ENCODE measurements around the gene KIFC3.
"Not testable (repeated sequence)": the region's sequence is repeated elsewhere in the genome, so short reads cannot be mapped to it uniquely, and the experiment has no call there.

Gene KIFC3

DNA sequence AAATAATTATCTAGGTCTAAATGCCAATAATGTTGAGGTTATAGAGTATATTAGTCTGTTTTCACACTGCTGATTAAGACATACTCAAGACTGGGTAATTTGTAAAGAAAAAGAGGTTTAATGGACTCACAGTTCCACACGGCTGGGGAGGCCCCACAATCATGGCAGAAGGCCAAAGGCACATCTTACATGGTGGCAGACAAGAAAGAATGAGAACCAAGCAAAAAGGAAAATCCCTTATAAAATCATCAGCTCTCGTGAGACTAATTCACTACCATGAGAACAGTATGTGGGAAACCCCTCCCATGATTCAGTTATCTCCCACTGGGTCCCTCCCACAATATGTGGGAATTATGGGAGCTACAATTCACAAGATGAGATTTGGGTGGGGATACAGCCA lies 69.6 kb downstream of the KIFC3 start:
- peaks cover 20% of the 10 kb centered on the region for H3K4me1 ChIP-seq (ENCODE audit: control insufficient read depth, low read length)
- TF ChIP-seq EZH2phosphoT487 (IDR thresholded peaks at IDR 0.05; ENCODE audit: borderline replicate concordance, low read length), result no peak
- TF ChIP-seq, protein P1, sequence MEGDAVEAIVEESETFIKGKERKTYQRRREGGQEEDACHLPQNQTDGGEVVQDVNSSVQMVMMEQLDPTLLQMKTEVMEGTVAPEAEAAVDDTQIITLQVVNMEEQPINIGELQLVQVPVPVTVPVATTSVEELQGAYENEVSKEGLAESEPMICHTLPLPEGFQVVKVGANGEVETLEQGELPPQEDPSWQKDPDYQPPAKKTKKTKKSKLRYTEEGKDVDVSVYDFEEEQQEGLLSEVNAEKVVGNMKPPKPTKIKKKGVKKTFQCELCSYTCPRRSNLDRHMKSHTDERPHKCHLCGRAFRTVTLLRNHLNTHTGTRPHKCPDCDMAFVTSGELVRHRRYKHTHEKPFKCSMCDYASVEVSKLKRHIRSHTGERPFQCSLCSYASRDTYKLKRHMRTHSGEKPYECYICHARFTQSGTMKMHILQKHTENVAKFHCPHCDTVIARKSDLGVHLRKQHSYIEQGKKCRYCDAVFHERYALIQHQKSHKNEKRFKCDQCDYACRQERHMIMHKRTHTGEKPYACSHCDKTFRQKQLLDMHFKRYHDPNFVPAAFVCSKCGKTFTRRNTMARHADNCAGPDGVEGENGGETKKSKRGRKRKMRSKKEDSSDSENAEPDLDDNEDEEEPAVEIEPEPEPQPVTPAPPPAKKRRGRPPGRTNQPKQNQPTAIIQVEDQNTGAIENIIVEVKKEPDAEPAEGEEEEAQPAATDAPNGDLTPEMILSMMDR (IDR thresholded peaks at IDR 0.05; ENCODE audit: low read depth, low read length, poor library complexity, severe bottlenecking), result no peak
- H3K79me2 ChIP-seq (ENCODE audit: control insufficient read depth, low read length), result peaks cover 30% of the 10 kb centered on the region
- H3K4me2 ChIP-seq (ENCODE audit: low read length), result no peak overlapping the region
- H4K20me1 ChIP-seq (ENCODE audit: control insufficient read depth, insufficient read depth, low read depth, low read length), result no peaks in the 10 kb centered on the region
- no peaks in the 10 kb centered on the region for H3K9me2 ChIP-seq (replicated peaks; ENCODE audit: control insufficient read depth, low read length)
- H3K4me3 ChIP-seq (ENCODE audit: low read length), result no peak overlapping the region
- H3F3A ChIP-seq (ENCODE audit: control insufficient read depth, insufficient read depth), result no peaks in the 10 kb centered on the region
- H3K27ac ChIP-seq (ENCODE audit: low read depth, low read length), result no peak overlapping the region
- peaks cover 14% of the 10 kb centered on the region for H3K36me3 ChIP-seq (ENCODE audit: control insufficient read depth, low read length)
- H3K9me3 ChIP-seq (ENCODE audit: control insufficient read depth, insufficient read depth, low read length), result no peaks in the 10 kb centered on the region
- H3K27me3 ChIP-seq (ENCODE audit: control insufficient read depth, low read length), result no peaks in the 10 kb centered on the region

DNA sequence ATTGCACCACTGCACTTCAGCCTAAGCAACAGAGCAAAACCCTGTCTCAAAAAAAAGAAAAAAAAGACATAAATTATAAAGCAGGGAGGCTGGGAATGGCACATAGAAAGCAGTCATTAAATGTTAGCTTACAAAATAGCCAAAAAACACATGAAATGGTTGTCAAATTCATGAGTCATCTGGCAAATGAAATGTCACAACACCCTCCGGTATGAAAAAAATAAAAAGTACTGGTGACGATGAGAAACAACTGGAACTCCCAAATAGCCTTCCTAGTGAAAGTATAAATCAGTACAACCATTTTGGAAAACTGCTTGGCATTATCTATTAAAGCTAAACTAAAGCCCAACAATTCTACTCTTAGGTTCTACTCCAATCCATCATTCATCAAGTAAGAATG lies 70.3 kb downstream of the KIFC3 start:
- Histone ChIP-seq H3K4me2 (ENCODE audit: low read length) (no peak overlapping the region), H3K27ac (ENCODE audit: low read depth, low read length) (no peak overlapping the region), H3K4me1 (ENCODE audit: control insufficient read depth, low read length) (peaks cover 15% of the 10 kb centered on the region), H3K36me3 (ENCODE audit: control insufficient read depth, low read length) (peaks cover 7% of the 10 kb centered on the region), H3K27me3 (ENCODE audit: control insufficient read depth, low read length) (no peaks in the 10 kb centered on the region), H3K9me2 (replicated peaks; ENCODE audit: control insufficient read depth, low read length) (no peaks in the 10 kb centered on the region), H3K9me3 (ENCODE audit: control insufficient read depth, insufficient read depth, low read length) (no peaks in the 10 kb centered on the region), H3K79me2 (ENCODE audit: control insufficient read depth, low read length) (peaks cover 24% of the 10 kb centered on the region), H4K20me1 (ENCODE audit: control insufficient read depth, insufficient read depth, low read depth, low read length) (no peaks in the 10 kb centered on the region), H3F3A (ENCODE audit: control insufficient read depth, insufficient read depth) (no peaks in the 10 kb centered on the region), H3K4me3 (ENCODE audit: low read length) (no peak overlapping the region)
- TF ChIP-seq EZH2phosphoT487 (IDR thresholded peaks at IDR 0.05; ENCODE audit: borderline replicate concordance, low read length), result no peak
- TF ChIP-seq, protein P1 (IDR thresholded peaks at IDR 0.05; ENCODE audit: low read depth, low read length, poor library complexity, severe bottlenecking), result no peak

DNA sequence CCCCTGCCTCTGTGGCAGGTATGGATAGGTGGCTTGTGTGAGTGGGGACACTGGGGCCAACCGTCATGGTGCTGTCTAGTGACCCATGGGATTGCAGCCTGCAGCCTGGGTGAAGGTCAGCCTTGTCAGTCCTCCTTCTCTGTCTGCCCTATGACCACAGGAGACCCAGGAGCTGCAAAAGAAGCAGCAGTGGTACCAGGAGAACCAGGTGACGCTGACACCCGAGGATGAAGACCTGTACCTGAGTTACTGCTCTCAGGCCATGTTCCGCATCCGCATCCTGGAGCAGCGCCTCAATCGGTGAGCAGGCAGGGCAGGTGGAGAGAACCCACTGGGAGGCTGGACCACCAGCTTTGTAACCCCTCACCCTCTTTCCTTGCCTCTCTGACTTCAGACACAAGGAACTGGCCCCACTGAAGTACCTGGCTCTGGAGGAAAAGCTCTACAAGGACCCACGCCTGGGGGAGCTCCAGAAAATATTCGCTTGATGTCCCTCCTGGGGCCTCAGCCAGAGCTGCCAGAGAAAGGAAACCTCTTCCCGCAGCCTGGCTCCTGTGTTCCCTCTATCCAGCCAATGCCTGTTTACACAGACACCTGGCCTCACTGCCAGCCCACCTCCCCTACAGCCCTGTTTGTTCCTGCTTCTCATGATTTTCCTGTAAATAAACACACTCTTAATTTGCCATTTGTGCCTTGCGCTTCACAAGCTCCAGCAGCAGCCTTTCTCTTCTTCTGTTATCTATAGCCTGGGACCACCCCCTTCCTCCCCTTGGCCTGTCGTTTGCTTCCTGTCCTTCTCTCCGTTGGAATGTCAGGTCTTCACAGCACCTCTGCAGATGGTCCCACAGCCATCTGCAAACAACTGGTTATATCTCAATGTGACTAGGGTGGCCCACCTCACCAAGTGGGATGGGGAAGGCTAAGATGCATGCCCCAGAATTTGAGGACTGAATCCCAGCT lies 71.2 kb downstream of the KIFC3 start:
- Histone ChIP-seq H3F3A (ENCODE audit: control insufficient read depth, insufficient read depth) (no peaks in the 10 kb centered on the region), H3K27me3 (ENCODE audit: control insufficient read depth, low read length) (no peaks in the 10 kb centered on the region), H3K4me3 (ENCODE audit: low read length) (no peak overlapping the region), H3K27ac (ENCODE audit: low read depth, low read length) (no peak overlapping the region), H3K9me2 (replicated peaks; ENCODE audit: control insufficient read depth, low read length) (no peaks in the 10 kb centered on the region), H3K79me2 (ENCODE audit: control insufficient read depth, low read length) (peaks cover 14% of the 10 kb centered on the region), H3K36me3 (ENCODE audit: control insufficient read depth, low read length) (peaks cover 3% of the 10 kb centered on the region), H3K9me3 (ENCODE audit: control insufficient read depth, insufficient read depth, low read length) (no peaks in the 10 kb centered on the region), H3K4me2 (ENCODE audit: low read length) (no peak overlapping the region), H3K4me1 (ENCODE audit: control insufficient read depth, low read length) (peaks cover 6% of the 10 kb centered on the region), H4K20me1 (ENCODE audit: control insufficient read depth, insufficient read depth, low read depth, low read length) (no peaks in the 10 kb centered on the region)
- TF ChIP-seq, protein P1 (IDR thresholded peaks at IDR 0.05; ENCODE audit: low read depth, low read length, poor library complexity, severe bottlenecking), result no peak
- no peak for TF ChIP-seq EZH2phosphoT487 (IDR thresholded peaks at IDR 0.05; ENCODE audit: borderline replicate concordance, low read length)

DNA sequence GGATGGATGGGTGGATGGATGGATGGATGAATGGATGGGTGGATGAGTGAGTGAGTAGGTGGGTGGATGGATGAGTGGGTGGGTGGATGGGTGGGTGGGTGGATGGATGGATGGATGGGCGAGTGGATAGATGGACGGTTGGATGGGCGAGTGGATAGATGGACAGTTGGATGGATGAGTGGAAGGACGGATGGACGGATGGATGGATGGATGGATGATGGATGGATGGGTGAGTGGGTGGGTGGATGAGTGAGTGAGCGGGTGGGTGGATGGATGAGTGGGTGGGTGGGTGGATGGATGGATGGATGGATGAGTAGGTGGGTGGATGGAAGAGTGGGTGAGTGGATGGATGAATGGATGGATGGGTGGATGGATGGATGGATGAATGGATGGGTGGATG lies 72.4 kb downstream of the KIFC3 start:
- not testable (repeated sequence) for H3K36me3 ChIP-seq (ENCODE audit: control insufficient read depth, low read length); H3K4me2 ChIP-seq (ENCODE audit: low read length); H3K27ac ChIP-seq (ENCODE audit: low read depth, low read length); H3F3A ChIP-seq (ENCODE audit: control insufficient read depth, insufficient read depth); H4K20me1 ChIP-seq (ENCODE audit: control insufficient read depth, insufficient read depth, low read depth, low read length); H3K9me3 ChIP-seq (ENCODE audit: control insufficient read depth, insufficient read depth, low read length); H3K4me3 ChIP-seq (ENCODE audit: low read length); H3K9me2 ChIP-seq (replicated peaks; ENCODE audit: control insufficient read depth, low read length); H3K79me2 ChIP-seq (ENCODE audit: control insufficient read depth, low read length); H3K27me3 ChIP-seq (ENCODE audit: control insufficient read depth, low read length)
- peaks cover 13% of the 10 kb centered on the region for H3K4me1 ChIP-seq (ENCODE audit: control insufficient read depth, low read length)

All from DOHH2 (cell line).